Thyroid gland (tissue), 4 donors: ENCODE results near the gene ZNF214.

Experiments used
- POLR2A ChIP-seq, 2 donors: fragments of 450-650 bp; IDR thresholded peaks; one replicate each; pipeline ENCODE4 v1.6.1; 2017; ENCODE audit warnings: antibody characterized with exemption in 2 of 2, mild to moderate bottlenecking in 2 of 2, moderate library complexity in 1 of 2
- TF ChIP-seq, protein P1 (sequence below), 6 experiments: fragments of 200-600 bp in 3 of 6; fragments of 450-650 bp in 3 of 6; sonication (generic) in 3 of 6; IDR thresholded peaks; one replicate each; pipeline ENCODE4 v1.5.1; 2016 to 2019; ENCODE audit warnings: antibody characterized with exemption in 6 of 6, mild to moderate bottlenecking in 2 of 6, inconsistent platforms in 1 of 6, moderate library complexity in 1 of 6

GRCh38 chr11:7031471-7031871 lies 11.3 kb upstream of the ZNF214 start:
- TF ChIP-seq, protein P1, sequence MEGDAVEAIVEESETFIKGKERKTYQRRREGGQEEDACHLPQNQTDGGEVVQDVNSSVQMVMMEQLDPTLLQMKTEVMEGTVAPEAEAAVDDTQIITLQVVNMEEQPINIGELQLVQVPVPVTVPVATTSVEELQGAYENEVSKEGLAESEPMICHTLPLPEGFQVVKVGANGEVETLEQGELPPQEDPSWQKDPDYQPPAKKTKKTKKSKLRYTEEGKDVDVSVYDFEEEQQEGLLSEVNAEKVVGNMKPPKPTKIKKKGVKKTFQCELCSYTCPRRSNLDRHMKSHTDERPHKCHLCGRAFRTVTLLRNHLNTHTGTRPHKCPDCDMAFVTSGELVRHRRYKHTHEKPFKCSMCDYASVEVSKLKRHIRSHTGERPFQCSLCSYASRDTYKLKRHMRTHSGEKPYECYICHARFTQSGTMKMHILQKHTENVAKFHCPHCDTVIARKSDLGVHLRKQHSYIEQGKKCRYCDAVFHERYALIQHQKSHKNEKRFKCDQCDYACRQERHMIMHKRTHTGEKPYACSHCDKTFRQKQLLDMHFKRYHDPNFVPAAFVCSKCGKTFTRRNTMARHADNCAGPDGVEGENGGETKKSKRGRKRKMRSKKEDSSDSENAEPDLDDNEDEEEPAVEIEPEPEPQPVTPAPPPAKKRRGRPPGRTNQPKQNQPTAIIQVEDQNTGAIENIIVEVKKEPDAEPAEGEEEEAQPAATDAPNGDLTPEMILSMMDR (IDR thresholded peaks at IDR 0.05) = no peak
- no peak for TF ChIP-seq POLR2A (IDR thresholded peaks at IDR 0.05)
